GM18517 (cell line): Measurements from ENCODE around the gene FMN1.

ENCODE experiments used
- ATAC-seq: cut with Tn5 transposase; IDR thresholded peaks from one replicate; pipeline ENCODE4 v1.9.1; 2021; ENCODE audit warnings: mild to moderate bottlenecking, moderate library complexity; ENCODE audit not compliant: unreplicated experiment

Gene FMN1, protein sequence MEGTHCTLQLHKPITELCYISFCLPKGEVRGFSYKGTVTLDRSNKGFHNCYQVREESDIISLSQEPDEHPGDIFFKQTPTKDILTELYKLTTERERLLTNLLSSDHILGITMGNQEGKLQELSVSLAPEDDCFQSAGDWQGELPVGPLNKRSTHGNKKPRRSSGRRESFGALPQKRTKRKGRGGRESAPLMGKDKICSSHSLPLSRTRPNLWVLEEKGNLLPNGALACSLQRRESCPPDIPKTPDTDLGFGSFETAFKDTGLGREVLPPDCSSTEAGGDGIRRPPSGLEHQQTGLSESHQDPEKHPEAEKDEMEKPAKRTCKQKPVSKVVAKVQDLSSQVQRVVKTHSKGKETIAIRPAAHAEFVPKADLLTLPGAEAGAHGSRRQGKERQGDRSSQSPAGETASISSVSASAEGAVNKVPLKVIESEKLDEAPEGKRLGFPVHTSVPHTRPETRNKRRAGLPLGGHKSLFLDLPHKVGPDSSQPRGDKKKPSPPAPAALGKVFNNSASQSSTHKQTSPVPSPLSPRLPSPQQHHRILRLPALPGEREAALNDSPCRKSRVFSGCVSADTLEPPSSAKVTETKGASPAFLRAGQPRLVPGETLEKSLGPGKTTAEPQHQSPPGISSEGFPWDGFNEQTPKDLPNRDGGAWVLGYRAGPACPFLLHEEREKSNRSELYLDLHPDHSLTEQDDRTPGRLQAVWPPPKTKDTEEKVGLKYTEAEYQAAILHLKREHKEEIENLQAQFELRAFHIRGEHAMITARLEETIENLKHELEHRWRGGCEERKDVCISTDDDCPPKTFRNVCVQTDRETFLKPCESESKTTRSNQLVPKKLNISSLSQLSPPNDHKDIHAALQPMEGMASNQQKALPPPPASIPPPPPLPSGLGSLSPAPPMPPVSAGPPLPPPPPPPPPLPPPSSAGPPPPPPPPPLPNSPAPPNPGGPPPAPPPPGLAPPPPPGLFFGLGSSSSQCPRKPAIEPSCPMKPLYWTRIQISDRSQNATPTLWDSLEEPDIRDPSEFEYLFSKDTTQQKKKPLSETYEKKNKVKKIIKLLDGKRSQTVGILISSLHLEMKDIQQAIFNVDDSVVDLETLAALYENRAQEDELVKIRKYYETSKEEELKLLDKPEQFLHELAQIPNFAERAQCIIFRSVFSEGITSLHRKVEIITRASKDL (N-terminal part only)

DNA sequence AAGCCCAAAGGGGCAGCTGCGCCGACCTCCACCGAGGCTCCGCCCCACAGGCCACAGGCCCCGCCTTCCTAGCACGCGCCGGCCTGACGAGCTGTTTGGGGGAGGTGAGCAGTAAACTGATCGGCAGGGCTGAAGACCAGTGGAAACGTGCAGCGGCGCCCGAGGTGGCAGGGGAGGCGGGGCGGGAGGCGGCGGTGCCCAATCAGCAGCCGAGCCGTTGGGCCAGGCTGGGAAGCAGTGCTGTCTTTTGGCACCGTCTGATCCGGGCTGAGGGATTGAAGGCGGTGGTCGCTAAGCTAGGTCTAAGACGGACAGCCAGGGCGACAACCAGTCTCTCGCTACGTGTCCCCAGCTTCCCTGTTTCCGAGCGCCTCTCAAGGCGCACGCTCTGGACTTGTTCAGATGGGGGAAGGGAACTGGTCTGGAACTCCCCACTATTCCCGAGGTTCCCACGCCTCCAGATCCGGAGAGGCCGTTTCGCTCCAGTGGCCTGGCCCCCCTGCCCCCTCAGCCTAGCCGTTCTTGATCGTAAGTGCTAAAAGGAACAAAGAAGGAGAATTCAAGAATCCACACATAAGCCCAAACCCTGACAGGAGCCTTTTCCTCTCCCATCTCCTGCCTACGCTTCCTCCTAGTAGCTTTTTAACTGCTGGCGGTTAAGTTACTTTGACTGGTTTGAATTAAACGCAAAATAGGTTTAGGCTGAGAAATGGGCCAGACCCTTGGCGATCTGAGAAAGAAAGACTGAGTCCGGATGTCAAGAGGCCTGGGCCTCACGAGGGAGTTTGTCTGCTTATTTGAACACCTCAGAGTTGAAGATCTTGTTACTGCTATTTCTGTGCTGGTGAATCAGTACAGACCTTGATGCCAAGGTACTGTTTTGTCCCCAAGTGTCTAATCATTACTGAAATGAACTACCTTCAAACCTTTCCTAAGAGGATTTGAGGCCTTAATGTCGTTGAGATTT is at the start of gene FMN1:
Gene FMN1 (minus strand): TSS at position 11 of the 967 bp plus-strand sequence. CDS start 39,800 bp downstream, outside the sequence.
- ATAC-seq, result peak; percentile 96

DNA sequence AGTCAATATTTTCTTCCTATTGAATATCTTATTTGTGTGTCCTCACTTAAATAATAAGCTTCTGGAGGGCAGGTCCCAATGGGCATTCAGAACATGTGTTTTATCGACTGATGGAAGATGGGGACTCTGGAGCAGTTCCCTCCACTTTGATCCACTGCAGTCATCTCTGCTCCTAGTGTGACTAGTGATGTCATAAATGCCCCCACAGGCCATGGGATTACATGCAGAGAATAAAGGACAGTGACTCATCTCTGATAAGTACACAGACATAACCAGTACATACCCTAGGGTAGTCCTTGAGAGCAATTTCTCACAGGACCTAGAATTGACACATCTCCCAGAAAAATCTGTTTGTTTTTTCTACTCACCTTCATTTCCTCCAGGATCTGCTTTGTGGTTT is 49.4 kb upstream of the FMN1 start:
- ATAC-seq, result no peak

GRCh38 chr15:33243393-33243792 is 48.9 kb upstream of the FMN1 start:
- ATAC-seq, result no peak

DNA sequence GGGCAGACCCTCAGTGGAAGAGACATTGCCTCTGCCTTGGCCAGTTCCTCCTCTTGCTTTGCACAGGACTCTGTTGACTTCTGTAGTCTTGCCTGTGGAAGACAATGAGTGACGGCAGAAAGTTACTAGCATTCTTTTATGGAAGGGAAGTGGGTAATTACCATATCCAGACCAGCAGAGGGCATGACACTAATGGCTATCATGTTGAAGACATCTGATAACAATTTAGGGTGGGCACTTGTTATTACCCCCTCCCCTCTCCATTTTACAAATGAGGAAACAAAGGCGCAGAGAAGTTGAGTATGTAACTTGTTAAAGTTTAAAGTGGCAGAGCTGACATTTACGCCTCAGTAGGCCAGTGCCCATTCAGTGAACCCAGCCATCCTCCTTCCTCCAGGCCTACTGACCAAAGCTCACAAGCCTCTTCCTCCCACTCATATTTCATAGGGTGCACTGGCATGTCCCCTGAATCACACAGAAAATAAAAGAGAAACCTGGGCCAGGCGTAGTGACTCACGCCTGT is 48.2 kb upstream of the FMN1 start:
- ATAC-seq, result no peak

DNA sequence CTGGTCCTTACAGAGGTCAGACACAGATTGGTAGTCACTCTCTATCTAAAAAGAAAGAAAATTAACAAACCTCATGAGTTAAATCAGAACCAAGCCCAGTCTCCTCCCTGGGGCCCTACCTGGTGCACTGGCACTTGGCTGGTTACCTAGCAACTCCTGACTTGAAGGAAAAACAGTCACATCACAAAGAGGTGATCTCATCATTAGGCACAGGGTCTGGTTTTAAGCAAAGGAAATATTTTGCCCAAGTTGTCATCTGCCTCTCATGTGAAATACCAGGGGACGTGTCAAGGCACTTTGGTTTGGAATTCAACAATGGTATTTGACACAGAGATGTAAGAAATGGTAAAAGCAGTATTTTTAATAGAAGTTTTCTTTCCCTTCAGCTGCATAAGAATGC is 47.7 kb upstream of the FMN1 start:
- ATAC-seq, result no peak

DNA sequence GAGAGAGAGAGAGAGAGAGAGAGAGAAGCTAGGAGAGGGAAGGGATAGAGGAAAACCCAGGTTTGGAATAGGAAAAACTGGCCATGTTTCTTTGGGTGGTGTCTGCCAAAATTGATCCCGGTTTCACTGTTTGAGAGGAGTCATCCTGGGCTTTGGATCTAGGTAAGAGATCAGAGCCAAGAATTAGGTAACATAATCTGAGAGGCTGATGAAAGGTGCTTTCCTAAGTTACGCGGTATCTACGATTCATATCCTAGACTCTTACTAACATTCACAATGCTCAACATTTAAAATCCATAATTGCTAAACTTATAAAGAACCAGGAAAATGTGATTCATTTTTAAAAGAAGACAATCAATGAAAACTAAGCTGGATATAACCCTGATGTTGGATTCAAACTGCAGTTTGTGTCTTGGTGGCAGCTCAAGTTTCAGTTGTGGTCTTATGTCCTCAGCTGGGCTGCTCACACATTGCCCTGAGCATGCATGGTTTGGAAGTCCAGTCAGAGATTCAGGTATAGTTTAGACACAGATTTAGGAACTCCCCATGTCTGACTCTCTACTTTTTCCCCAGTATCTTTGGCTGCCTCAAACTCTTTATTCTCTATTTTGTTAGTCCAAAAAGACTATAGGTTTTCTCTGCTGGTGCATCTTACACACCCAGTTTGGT is 42.5 kb upstream of the FMN1 start:
- ATAC-seq, result no peak

- ATAC-seq, result no peak
Measured at GRCh38 chr15:33234020-33234461, 39.5 kb upstream of the FMN1 start.

DNA sequence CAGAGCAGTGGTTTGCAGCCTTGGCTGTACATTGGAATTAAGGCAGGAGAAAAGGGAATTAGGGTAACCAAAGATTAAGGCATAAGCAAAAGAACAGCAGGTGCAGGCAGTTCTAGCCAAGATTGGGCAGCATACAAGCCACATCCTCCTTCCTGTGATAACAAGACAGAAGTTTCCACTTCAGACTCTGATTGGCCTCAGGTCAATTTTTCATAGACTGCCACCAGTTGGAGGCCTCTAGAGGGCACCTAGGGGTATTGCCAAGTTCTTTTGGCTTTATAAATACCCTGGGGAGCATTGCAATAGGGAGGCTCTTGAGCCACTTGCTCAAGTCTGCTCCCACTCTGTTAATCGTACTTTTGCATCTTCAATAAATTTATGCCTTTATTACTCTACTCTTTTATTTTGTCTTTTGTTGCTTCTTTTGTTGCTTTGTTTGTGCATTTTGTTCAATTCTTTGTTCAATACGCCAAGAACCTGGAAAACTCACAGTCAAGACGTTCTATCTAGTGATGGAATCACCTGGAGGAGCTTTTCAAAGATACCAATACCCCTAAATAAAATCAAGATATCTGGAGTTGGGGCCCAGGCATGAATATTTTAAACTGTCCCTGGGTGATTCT is 32.2 kb upstream of the FMN1 start:
- peak; percentile 94 for ATAC-seq

- no peak for ATAC-seq
Measured at GRCh38 chr15:33218071-33218491, 23.6 kb upstream of the FMN1 start.

GRCh38 chr15:33215941-33216872 is 21.7 kb upstream of the FMN1 start:
- ATAC-seq, result no peak

- ATAC-seq, result no peak
Measured at GRCh38 chr15:33211176-33211808, 16.8 kb upstream of the FMN1 start.

DNA sequence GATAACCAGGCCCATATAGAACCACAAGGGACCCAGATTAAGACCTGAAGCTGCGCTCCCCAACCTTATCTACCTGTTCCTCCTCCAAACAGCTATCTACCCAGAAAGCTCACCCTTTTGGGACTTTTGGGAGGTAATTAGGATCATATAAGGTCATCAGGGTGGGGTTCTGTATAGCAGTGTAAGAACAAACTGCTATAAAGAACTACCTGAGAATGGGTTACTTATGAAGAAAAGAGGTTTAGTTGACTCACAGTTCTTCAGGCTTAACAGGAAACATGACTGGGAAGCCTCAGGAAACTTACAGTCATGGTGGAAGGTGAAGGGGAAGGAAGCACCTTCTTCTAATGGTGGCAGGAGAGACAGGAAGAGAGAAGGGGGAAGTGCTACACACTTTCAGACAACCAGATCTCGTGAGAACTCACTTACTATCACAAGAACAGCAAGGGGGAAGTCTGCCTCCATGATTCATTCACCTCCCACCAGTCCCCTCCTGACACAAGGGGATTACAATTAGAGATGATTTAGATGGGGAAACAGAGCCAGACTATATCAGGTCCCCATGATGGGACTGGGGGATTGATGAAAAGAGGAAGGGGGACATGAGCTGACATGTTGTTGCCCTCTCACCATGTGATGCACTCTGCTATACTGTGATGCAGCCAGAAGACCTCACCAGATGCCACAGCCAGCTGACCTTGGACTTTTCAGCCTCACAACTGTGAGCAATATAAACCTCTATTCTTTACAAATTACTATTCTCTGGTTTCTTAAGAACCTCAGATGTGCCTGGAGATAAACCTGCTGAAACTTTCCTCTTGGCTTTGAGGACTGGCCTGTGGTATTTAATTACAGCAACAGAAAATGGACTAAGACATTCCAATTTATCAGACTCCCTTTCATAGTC is 15.3 kb upstream of the FMN1 start:
- no peak for ATAC-seq

DNA sequence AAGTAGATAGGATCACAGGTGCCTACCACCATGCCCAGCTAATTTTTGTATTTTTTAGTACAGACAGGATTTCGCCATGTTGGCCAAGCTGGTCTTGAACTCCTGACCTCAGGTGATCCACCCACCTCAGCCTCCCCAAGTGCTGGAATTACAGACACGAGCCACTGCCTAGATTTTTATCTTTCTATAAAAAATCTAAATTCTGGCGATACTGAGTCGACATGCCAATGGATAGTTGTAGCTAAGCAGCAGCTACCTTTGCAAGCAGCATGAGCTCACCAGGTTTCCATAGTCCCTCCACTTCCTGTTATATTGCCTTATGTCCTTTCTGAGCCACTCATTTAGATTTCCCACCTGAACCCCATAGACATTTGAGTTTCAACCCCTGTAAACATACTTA is 13.1 kb upstream of the FMN1 start:
- ATAC-seq, result no peak

- no peak for ATAC-seq
Measured at GRCh38 chr15:33206366-33206765, 11.9 kb upstream of the FMN1 start.

GRCh38 chr15:33204926-33205325 is 10.4 kb upstream of the FMN1 start:
- no peak for ATAC-seq

DNA sequence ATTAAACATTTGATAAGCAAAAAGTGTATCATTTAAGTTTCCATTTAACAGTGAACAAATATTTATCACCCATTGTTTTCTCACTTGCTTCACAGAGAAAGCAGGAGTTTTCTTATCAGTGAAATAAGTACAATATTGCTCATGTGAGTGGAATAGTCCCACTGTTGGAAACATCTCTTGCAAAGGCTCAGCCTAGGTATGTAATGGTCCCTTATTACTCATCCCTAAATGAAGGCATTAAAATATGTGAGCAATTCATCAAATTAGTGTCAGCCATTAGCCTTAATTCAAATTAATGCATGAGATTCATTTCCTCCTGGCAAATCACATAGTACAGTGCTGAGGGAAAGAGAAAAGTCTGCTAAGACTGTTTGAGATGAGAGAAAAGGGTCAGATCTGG is 9.6 kb upstream of the FMN1 start:
- no peak for ATAC-seq
